Right renal cortex interstitium (tissue), 3 donors: ENCODE results near the gene RUVBL2. TPM values are rescaled to one million over a fixed set of nuclear protein-coding genes. Genes with fewer than 3 reads are reported as not detected.

Experiments
- DNase-seq, 3 donors: peaks; one replicate each; pipeline ENCODE4 v3.0.0-alpha.2; 2013; ENCODE audit warnings: low read depth in 3 of 3, low spot score in 2 of 3
- polyA plus RNA-seq, 3 donors: library from polyadenylated mRNA; unstranded; fragments of 120-200 nt; gene quantifications; one replicate each; pipeline ENCODE4 v1.2.1, GENCODE V29; 2013; ENCODE audit not compliant: insufficient read length in 3 of 3

Gene RUVBL2
- polyA plus RNA-seq, result 10 to 100 TPM; 79.2 to 96.2 (median 86.9) TPM

GRCh38 chr19:48993175-48994034, at the start of gene RUVBL2, which contains the start of gene GYS1:
TSS of gene RUVBL2 (plus strand) at chr19:48993887. CDS start at chr19:48993912, 25 bp downstream.
TSS of gene GYS1 (minus strand) at chr19:48993309. CDS start at chr19:48993112, 197 bp downstream.
- peak; percentile 96 to 100 (median 98) for DNase-seq

GRCh38 chr19:48945415-48945814, 48.3 kb upstream of the RUVBL2 start:
- DNase-seq, result no peak

GRCh38 chr19:48945817-48946216, 47.9 kb upstream of the RUVBL2 start:
- no peak for DNase-seq

GRCh38 chr19:48946463-48947257, 47.0 kb upstream of the RUVBL2 start:
- DNase-seq, result no peak

GRCh38 chr19:48947258-48947542, 46.5 kb upstream of the RUVBL2 start:
- DNase-seq, result no peak

- no peak for DNase-seq
Measured at GRCh38 chr19:48950159-48950558, 43.5 kb upstream of the RUVBL2 start.

GRCh38 chr19:48950830-48951519, 42.7 kb upstream of the RUVBL2 start:
- DNase-seq, result no peak

GRCh38 chr19:48953141-48953540, 40.5 kb upstream of the RUVBL2 start:
- no peak for DNase-seq

- no peak for DNase-seq
Measured at GRCh38 chr19:48953990-48954594, 39.6 kb upstream of the RUVBL2 start.

GRCh38 chr19:48954595-48955307, 38.9 kb upstream of the RUVBL2 start, which contains the start of gene BAX:
TSS of gene BAX (plus strand) at chr19:48954875. CDS start at chr19:48954929, 54 bp downstream.
- DNase-seq, result peak; percentile 79 to 88 (median 86)

- no peak for DNase-seq
Measured at GRCh38 chr19:48955308-48955958, 38.3 kb upstream of the RUVBL2 start.

- no peak for DNase-seq
Measured at GRCh38 chr19:48958006-48958405, 35.7 kb upstream of the RUVBL2 start.

- DNase-seq, result no peak
Measured at GRCh38 chr19:48959341-48960239, 34.1 kb upstream of the RUVBL2 start.

GRCh38 chr19:48961051-48961649, 32.5 kb upstream of the RUVBL2 start:
- DNase-seq, result no peak

GRCh38 chr19:48961673-48962028, 32.0 kb upstream of the RUVBL2 start:
- no peak for DNase-seq

- no peak for DNase-seq
Measured at GRCh38 chr19:48962029-48962848, 31.4 kb upstream of the RUVBL2 start.

- DNase-seq, result no peak
Measured at GRCh38 chr19:48962849-48963165, 30.9 kb upstream of the RUVBL2 start.
